GM18868 (cell line): ENCODE data around the gene RHBDL2.
"Not testable (repeated sequence)": the region's sequence is repeated elsewhere in the genome, so short reads cannot be mapped to it uniquely, and the experiment has no call there.

Experiments
- ATAC-seq: cut with Tn5 transposase; IDR thresholded peaks from one replicate; pipeline ENCODE4 v1.9.1; 2021; ENCODE audit warnings: mild to moderate bottlenecking, moderate library complexity; ENCODE audit not compliant: unreplicated experiment

The RHBDL2 gene

DNA sequence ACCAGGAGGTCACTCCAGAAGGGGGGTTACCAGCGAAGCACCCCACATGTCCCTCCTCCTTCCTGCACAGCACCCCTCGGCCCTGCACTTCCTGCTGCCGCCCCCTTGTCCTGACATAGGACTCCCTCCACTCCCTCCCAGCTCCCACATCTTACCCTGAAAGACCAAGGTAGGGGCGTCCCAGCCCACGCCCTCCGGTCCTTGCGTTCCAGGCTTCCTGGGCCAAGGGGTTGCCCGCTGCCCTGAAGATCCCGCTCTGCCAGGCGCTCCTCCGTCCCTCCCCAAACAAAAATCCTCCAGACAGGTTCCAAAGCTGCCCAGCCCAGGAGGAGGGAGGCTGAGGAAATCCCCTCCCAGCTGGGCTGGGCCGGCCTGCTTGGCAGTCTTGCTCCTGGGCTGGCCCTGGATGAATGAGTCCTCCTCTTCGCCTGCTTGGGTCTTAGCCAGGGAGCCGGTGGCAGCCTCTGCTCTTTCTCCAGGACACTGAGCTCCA is at the start of gene RHBDL2:
Gene RHBDL2, minus strand, starts transcription at position 304 of the 493 bp plus-strand sequence. CDS start 22,618 bp downstream, outside the sequence.
- no peak for ATAC-seq

GRCh38 chr1:38990738-38991637 is 49.4 kb upstream of the RHBDL2 start, which contains the start of gene AKIRIN1:
AKIRIN1 (plus strand) TSS chr1:38991276; CDS start chr1:38991381, 105 bp downstream.
- ATAC-seq, result peak; percentile 92

GRCh38 chr1:38990386-38990737 is 48.7 kb upstream of the RHBDL2 start:
- ATAC-seq, result no peak

DNA sequence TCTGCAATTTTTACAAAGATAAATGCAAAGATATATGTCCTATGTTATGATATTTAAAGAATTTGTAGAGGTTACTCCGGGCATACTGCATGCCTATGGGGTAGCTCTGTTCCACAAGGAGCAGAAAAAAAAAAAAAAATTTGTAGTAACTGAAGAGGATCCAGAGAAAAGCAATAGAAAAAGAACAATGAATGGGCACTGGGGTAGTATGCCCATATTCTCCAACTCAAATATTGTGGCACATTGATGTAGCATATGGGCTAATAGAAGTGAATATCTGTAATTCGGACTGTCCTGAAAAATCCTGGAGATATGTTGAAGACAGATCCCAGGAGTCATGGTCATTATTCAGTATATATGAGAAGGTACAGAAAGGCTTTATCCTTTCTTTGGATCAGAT is 48.3 kb upstream of the RHBDL2 start:
- ATAC-seq, result no peak

DNA sequence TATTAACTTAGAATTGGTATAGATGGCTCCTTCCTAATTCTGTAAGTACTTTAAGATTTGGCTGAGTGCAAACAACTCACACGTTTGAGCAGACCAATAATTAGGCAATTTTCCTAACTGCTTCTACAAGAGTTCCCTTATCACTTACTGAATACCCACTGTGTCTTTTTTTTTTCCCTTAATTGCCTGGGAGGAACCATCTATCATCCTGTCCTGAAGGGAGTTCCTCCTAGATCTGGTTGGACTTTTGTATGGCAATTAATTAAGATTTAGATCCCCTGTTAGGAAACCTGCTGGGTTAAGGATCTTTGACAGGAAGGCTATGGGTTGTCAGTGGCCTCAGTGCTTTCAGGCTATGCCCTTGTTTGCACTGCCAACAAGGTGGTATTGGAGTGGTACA is 37.8 kb upstream of the RHBDL2 start:
- ATAC-seq, result not testable (repeated sequence)

- not testable (repeated sequence) for ATAC-seq
These were observed 36.6 kb upstream of the RHBDL2 start for GRCh38 chr1:38978245-38978542.

- not testable (repeated sequence) for ATAC-seq
These were observed 36.0 kb upstream of the RHBDL2 start for GRCh38 chr1:38977399-38978244.

DNA sequence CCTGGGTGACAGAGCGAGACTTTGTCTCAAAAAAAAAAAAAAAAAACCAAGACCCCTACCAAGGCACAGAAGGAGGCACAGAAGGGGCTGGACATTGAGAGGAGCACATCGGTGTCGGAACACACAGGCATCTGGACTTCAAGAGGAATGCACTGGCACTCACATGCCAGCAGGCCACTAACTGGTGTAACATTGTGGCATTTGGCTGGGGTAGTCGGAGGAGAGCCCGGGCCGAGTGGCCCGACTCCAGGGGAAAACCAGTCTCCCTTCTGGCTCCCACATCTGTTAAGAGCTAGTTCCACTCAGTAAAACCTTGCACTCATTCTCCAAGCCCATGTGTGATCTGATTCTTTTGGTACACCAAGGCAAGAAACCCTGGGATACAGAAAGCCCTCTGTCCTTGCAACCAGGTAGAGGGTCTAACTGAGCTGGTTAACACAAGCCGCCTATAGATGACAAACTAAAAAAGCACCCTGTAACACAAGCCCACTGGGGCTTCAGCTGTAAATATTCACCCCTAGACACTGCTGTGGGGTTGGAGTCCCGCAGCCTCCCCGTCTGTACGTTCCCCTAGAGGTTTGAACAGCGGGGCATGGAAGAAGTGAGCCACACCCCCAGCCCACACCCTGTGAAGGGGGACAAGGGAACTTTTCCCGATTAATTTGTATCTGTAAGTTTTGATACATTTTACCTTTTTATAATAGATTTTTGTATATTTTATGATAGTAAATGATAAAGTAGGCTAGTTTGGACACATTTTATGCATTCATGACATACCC is 32.2 kb upstream of the RHBDL2 start:
- ATAC-seq, result no peak

DNA sequence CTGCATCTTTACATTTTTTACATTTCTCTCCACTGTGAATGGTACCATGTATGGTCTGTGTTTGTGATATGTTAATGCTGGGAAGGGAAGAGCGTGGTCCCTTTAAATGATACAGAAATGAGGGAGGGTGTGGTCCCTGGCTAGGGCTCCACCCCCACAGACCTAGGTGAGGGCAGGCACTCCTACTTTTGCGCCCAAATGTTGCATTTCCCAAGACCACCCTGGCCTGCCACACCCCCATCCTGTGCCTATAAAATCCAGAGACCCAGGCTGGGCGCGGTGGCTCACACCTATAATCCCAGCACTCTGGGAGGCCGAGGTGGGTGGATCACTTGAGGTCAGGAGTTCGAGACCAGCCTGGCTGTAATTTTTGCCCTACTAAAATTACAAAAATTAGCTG is 31.5 kb upstream of the RHBDL2 start:
- not testable (repeated sequence) for ATAC-seq

- ATAC-seq, result no peak
These were observed 22.5 kb upstream of the RHBDL2 start for GRCh38 chr1:38964140-38964548.

DNA sequence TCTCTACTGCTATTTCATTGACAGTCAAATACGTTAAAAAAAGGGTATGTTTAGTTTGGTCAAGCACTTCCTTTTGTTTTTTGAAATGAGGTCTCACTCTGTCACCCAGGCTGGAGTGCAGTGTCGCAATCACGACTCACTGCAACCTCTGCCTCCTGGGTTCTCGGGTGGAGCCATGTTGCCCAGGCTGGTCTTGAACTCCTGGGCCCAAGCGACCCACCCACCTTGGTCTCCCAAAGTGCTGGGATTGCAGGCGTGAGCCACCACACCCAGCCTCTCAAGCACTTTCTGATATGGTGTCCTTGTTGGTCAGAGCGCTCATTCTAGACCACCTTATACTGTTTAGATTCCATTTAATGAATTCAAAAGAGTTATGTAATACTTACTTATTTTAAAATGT is 20.9 kb upstream of the RHBDL2 start:
- no peak for ATAC-seq

- ATAC-seq, result no peak
These were observed 20.5 kb upstream of the RHBDL2 start for GRCh38 chr1:38962113-38962512.

DNA sequence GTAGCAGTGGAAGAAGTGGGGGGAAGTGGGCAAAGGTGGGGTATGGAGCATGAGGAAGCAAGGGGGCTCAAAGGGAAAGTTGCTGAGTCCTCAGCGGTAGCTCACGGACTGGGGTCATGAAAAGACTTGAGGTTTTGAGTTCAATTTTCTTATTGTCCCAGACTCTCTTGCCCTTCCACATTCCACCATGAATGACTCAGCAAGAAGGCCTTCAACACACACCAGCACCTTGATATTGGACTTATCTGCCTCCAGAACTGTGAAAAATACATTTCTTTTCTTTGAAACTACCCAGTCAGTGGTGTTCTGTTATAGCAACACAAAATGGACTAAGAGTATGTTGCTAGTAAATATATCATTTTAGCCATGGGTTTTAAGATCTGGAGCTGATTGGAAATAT is 17.3 kb upstream of the RHBDL2 start:
- no peak for ATAC-seq

GRCh38 chr1:38953433-38953860 is 11.8 kb upstream of the RHBDL2 start:
- no peak for ATAC-seq

GRCh38 chr1:38950553-38950952 is 8.9 kb upstream of the RHBDL2 start:
- ATAC-seq, result no peak

DNA sequence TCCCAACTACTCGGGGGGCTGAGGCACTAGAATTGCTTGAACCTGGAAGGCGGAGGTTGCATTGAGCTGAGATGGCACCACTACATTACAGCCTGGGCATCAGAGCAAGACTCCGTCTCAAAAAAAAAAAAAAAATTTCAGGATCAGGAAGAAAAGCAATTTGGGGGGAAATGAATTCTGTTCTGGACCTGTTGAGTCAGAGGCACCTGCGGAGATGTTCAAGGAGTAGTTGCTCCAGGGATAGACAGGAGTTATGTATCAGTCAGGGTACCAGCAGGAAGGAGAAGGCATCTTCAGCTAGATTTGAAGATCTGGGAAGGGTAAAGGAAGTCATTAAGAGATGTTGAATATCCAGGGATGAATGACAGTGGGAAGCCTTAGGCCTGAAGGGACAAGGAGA is 2.9 kb upstream of the RHBDL2 start:
- no peak for ATAC-seq

DNA sequence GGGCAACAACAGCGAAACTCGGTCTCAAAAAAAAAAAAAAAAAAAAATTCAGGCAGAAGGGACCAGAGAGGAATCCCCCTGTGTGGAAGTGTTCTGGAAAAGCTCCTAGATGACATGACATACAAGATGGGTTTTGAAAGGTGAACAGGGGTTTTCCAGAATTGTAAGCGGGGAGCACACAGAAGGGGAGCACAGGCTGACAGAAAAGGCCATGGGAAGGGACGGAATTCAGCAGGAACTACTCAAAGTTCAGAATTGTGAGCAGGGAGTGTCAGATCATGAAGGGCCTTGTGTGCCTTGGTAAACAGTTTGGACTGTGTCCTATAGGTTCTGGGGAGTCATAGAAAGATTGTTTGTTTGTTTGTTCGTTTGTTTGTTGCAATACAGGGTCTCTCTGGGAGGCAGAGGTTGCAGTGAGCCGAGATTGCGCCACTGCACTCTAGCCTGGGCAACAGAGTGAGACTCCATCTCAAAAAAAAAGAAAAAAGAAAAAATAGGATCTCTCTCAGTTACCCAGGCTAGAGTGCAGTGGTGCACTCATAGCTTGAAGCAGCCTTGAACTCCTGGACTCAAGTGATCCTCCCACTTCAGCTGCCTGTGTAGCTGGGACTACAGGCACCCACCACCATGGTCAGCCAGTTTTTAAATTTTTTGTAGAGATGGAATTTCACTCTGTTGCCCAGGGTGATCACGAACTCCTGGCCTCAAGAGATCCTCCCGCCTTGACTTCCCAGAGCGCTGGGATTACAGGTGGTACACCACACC is 1.2 kb upstream of the RHBDL2 start:
- ATAC-seq, result no peak

GRCh38 chr1:38941093-38941492 is 537 bp downstream of the RHBDL2 start:
- ATAC-seq, result no peak

DNA sequence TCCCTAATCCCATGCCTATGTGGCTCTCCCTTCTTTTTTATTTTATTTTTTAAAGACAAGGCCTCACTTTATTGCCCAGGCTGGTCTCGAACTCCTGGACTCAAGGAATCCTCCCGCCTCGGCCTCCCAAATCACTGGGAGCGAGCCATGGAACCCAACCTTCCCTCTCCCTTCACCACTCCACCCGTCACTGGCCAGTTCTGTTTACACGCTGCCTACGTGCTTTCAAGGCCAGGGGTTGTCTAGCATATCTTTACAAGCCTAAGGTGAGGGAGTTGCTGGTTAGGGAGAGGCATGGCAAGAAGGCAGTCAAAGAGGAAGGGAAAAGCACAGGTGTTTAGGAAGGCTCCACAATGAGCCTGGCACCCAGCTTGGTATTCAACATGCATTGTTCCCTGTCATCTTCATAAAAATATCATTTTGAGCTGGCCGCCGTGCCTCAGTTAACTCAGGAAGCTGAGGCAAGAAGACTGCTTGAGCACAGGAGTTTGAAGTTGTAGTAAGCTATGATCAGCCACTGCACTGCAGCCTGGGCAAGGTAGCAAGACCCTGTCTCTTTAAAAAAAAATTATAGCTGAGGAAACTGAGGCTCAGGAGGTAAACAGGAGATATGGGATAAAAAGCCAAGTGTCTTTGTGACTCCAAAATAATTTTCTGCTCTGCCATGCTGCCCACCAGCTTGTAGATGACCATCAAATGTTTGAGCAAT is 1.1 kb downstream of the RHBDL2 start:
- no peak for ATAC-seq
